Peyer's patch (tissue), 4 donors: ENCODE results near the gene MAP2.

Experiments used
- CTCF ChIP-seq, 6 experiments: fragments of 450-650 bp in 4 of 6; fragments of 200-600 bp in 2 of 6; sonication (generic) in 1 of 6; IDR thresholded peaks; one replicate each; pipeline ENCODE4 v1.5.1; 2017 to 2019; ENCODE audit warnings: antibody characterized with exemption in 6 of 6, mild to moderate bottlenecking in 3 of 6, moderate library complexity in 1 of 6
- POLR2A ChIP-seq, 2 donors: fragments of 450-650 bp; IDR thresholded peaks; one replicate each; pipeline ENCODE4 v1.5.1; 2017; ENCODE audit warnings: antibody characterized with exemption in 2 of 2, mild to moderate bottlenecking in 2 of 2, moderate library complexity in 2 of 2

- no peak for TF ChIP-seq CTCF (IDR thresholded peaks at IDR 0.05)
- TF ChIP-seq POLR2A (IDR thresholded peaks at IDR 0.05), result no peak
Observed at GRCh38 chr2:209637293-209637692, 213.4 kb downstream of the MAP2 start.
